GM23338 (cell line): Measurements from ENCODE around the gene SCAF8. TPM values are rescaled to one million over a fixed set of nuclear protein-coding genes. Genes with fewer than 3 reads are reported as not detected.

Source experiments
- ATAC-seq: fragments of 200-7000 bp; cut with Tn5 transposase; 3 replicates; pipeline ENCODE4 v1.9.1; 2020
- DNase-seq: peaks from one replicate; pipeline ENCODE4 v3.0.0-alpha.2; 2015; ENCODE audit warnings: low spot score
- H2AFZ ChIP-seq: fragments of 200-600 bp; sonication (generic); 2 replicates; pipeline ENCODE4 v1.8.0; 2016; ENCODE audit warnings: antibody characterized with exemption, mild to moderate bottlenecking, moderate library complexity
- H3F3A ChIP-seq: fragments of 200-600 bp; sonication (generic); replicated peaks from 2 replicates; pipeline ENCODE4 v1.8.0; 2017; ENCODE audit warnings: antibody characterized with exemption, mixed run types, low read depth
- H3K27ac ChIP-seq: fragments of 200-600 bp; sonication (generic); 2 replicates; pipeline ENCODE4 v1.6.1; 2016; ENCODE audit warnings: low read depth
- H3K27me3 ChIP-seq: fragments of 200-600 bp; sonication (generic); 2 replicates; pipeline ENCODE4 v1.8.0; 2016; ENCODE audit warnings: mild to moderate bottlenecking, mixed run types, moderate library complexity; ENCODE audit not compliant: insufficient read depth
- H3K36me3 ChIP-seq: fragments of 200-600 bp; sonication (generic); 2 replicates; pipeline ENCODE4 v1.8.0; 2016; ENCODE audit warnings: mild to moderate bottlenecking; ENCODE audit not compliant: insufficient read depth
- H3K4me1 ChIP-seq: fragments of 200-600 bp; sonication (generic); 2 replicates; pipeline ENCODE4 v1.8.0; 2016; ENCODE audit warnings: mild to moderate bottlenecking, moderate library complexity; ENCODE audit not compliant: insufficient read depth
- H3K4me2 ChIP-seq: fragments of 200-600 bp; sonication (generic); 2 replicates; pipeline ENCODE4 v1.7.1; 2017; ENCODE audit warnings: mixed run types
- H3K4me3 ChIP-seq: fragments of 200-600 bp; sonication (generic); 2 replicates; pipeline ENCODE4 v1.6.1; 2016; ENCODE audit warnings: mixed run types
- H3K79me2 ChIP-seq: fragments of 200-600 bp; sonication (generic); replicated peaks from 2 replicates; pipeline ENCODE4 v1.8.0; 2017; ENCODE audit warnings: mild to moderate bottlenecking; ENCODE audit not compliant: insufficient read depth
- H3K9me2 ChIP-seq: fragments of 200-600 bp; sonication (generic); 2 replicates; pipeline ENCODE4 v1.8.0; 2017; ENCODE audit not compliant: insufficient read depth
- H4K20me1 ChIP-seq: fragments of 200-600 bp; sonication (generic); replicated peaks from 2 replicates; pipeline ENCODE4 v1.8.0; 2017; ENCODE audit warnings: mild to moderate bottlenecking; ENCODE audit not compliant: insufficient read depth
- H3K27ac Mint-ChIP-seq: 2 replicates; pipeline ENCODE4 v1.8.0; 2020; ENCODE audit warnings: inconsistent platforms, mild to moderate bottlenecking, moderate library complexity, mixed read lengths
- H3K27me3 Mint-ChIP-seq: 3 replicates; pipeline ENCODE4 v1.8.0; 2022; ENCODE audit warnings: low read depth, mild to moderate bottlenecking, moderate library complexity, mixed read lengths, inconsistent platforms; ENCODE audit not compliant: insufficient read depth, poor library complexity
- H3K36me3 Mint-ChIP-seq: 3 replicates; pipeline ENCODE4 v1.8.0; 2021; ENCODE audit warnings: low read depth, mild to moderate bottlenecking, inconsistent platforms, moderate library complexity, mixed read lengths
- H3K4me1 Mint-ChIP-seq: 3 replicates; pipeline ENCODE4 v1.8.0; 2020; ENCODE audit warnings: mild to moderate bottlenecking, inconsistent platforms, mixed read lengths
- H3K4me3 Mint-ChIP-seq: 3 replicates; pipeline ENCODE4 v1.8.0; 2021; ENCODE audit warnings: moderate library complexity, mild to moderate bottlenecking, inconsistent platforms, mixed read lengths
- H3K9me3 Mint-ChIP-seq: 3 replicates; pipeline ENCODE4 v1.8.0; 2020; ENCODE audit warnings: moderate library complexity, mild to moderate bottlenecking, inconsistent platforms, mixed read lengths
- CREB1 ChIP-seq: fragments of 250-450 bp; sonication (Bioruptor Pico); IDR thresholded peaks from 2 replicates; pipeline ENCODE4 v1.5.0; 2020; ENCODE audit warnings: low read depth, mild to moderate bottlenecking, moderate library complexity
- EZH2 ChIP-seq: fragments of 200-600 bp; sonication (generic); IDR thresholded peaks from one replicate; pipeline ENCODE4 v1.8.0; 2017; ENCODE audit warnings: antibody characterized with exemption, mild to moderate bottlenecking, low read depth; ENCODE audit not compliant: unreplicated experiment
- EZH2phosphoT487 ChIP-seq: fragments of 200-600 bp; sonication (generic); IDR thresholded peaks from one replicate; pipeline ENCODE4 v1.8.1; 2018; ENCODE audit warnings: antibody characterized with exemption; ENCODE audit not compliant: unreplicated experiment
- JUNB ChIP-seq: IDR thresholded peaks from one replicate; pipeline ENCODE4 v1.6.1; 2016; ENCODE audit warnings: antibody characterized with exemption; ENCODE audit not compliant: unreplicated experiment
- NANOG ChIP-seq: IDR thresholded peaks from 2 replicates; pipeline ENCODE4 v1.6.1; 2016; ENCODE audit warnings: antibody characterized with exemption, borderline replicate concordance
- POLR2AphosphoS5 ChIP-seq: IDR thresholded peaks from 2 replicates; pipeline ENCODE4 v1.6.1; 2016; ENCODE audit warnings: antibody characterized with exemption, low read depth
- STAT1 ChIP-seq: IDR thresholded peaks from one replicate; pipeline ENCODE4 v1.6.1; 2016; ENCODE audit warnings: antibody characterized with exemption; ENCODE audit not compliant: unreplicated experiment
- ZNF331 ChIP-seq: fragments of 250-450 bp; sonication (Bioruptor Pico); IDR thresholded peaks from 2 replicates; pipeline ENCODE4 v1.5.0; 2020; ENCODE audit warnings: low read depth, mild to moderate bottlenecking, moderate library complexity
- polyA plus RNA-seq: library from polyadenylated mRNA; unstranded; fragments of >200 nt; fragmentation: Nextera tagmentation; extraction: Ambion mirVana; gene quantifications from 2 replicates; pipeline ENCODE4 v1.2.1, GENCODE V29; 2016
- total RNA-seq: library from RNA; depleted of rRNA; stranded (reverse); fragments of >200 nt; shearing (Covaris generic); gene quantifications from 2 replicates; pipeline ENCODE4 v1.2.3, GENCODE V29; 2014
- TF ChIP-seq, protein P1 (sequence below): IDR thresholded peaks from one replicate; pipeline ENCODE4 v1.6.1; 2018; ENCODE audit warnings: antibody characterized with exemption; ENCODE audit not compliant: unreplicated experiment
- TF ChIP-seq, protein P2 (sequence below): IDR thresholded peaks from 2 replicates; pipeline ENCODE4 v1.6.1; 2016; ENCODE audit warnings: antibody characterized with exemption
- TF ChIP-seq, protein P3 (sequence below), 2 experiments: fragments of 200-600 bp in 1 of 2; sonication (generic) in 1 of 2; conservative IDR thresholded peaks; 2 replicates each; pipeline versions ENCODE4 v1.5.1 to v1.6.1; 2016 to 2017; ENCODE audit warnings: antibody characterized with exemption in 2 of 2, low read depth in 2 of 2, mild to moderate bottlenecking in 2 of 2, moderate library complexity in 1 of 2

Gene SCAF8
- total and polyA plus RNA-seq, 2 experiments from 2014 or later, result 13.8 to 37.9 TPM

DNA sequence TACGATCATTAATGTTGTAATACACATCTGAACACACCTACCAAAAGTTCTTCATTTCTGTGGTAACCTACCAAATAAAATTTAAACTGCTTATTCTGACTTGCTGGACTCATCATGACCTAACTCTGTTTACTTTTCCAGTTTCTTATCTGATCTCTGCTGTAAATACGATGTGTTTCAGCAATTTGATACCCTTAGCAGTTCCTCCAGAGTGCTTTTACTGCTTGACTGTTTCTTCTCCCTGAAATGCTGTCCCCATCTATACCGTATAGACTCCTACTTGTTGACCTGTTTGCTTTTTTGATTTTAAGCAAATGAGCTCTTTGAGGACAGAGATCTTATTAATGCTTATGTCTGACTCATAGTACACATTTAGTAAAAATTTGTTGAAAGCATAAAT lies 119.5 kb downstream of the SCAF8 start:
- Histone ChIP-seq H3K27me3 (no peaks in the 10 kb centered on the region), H2AFZ (no peak overlapping the region), H3K79me2 (peaks cover 60% of the 10 kb centered on the region), H3K9me2 (no peaks in the 10 kb centered on the region), H3K36me3 (no peaks in the 10 kb centered on the region), H4K20me1 (peaks cover 2% of the 10 kb centered on the region), H3K4me2 (no peak overlapping the region), H3F3A (no peaks in the 10 kb centered on the region), H3K27ac (no peak overlapping the region), H3K4me1 (peaks cover 5% of the 10 kb centered on the region; the same call in 1 of the 2 replicates), H3K4me3 (no peak overlapping the region)
- no peak overlapping the region for H3K4me3 Mint-ChIP-seq
- H3K27me3 Mint-ChIP-seq, result peaks cover 4% of the 10 kb centered on the region
- TF ChIP-seq ZNF331, result no peak
- no peak for TF ChIP-seq EZH2phosphoT487
- no peak for TF ChIP-seq JUNB
- no peak for TF ChIP-seq CREB1 (CRISPR knock-in tag)
- TF ChIP-seq, protein P1, sequence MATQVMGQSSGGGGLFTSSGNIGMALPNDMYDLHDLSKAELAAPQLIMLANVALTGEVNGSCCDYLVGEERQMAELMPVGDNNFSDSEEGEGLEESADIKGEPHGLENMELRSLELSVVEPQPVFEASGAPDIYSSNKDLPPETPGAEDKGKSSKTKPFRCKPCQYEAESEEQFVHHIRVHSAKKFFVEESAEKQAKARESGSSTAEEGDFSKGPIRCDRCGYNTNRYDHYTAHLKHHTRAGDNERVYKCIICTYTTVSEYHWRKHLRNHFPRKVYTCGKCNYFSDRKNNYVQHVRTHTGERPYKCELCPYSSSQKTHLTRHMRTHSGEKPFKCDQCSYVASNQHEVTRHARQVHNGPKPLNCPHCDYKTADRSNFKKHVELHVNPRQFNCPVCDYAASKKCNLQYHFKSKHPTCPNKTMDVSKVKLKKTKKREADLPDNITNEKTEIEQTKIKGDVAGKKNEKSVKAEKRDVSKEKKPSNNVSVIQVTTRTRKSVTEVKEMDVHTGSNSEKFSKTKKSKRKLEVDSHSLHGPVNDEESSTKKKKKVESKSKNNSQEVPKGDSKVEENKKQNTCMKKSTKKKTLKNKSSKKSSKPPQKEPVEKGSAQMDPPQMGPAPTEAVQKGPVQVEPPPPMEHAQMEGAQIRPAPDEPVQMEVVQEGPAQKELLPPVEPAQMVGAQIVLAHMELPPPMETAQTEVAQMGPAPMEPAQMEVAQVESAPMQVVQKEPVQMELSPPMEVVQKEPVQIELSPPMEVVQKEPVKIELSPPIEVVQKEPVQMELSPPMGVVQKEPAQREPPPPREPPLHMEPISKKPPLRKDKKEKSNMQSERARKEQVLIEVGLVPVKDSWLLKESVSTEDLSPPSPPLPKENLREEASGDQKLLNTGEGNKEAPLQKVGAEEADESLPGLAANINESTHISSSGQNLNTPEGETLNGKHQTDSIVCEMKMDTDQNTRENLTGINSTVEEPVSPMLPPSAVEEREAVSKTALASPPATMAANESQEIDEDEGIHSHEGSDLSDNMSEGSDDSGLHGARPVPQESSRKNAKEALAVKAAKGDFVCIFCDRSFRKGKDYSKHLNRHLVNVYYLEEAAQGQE, result no peak
- H3K9me3 Mint-ChIP-seq, result no peaks in the 10 kb centered on the region
- H3K36me3 Mint-ChIP-seq, result 0 out of 3 replicates have a peak, but pooled peaks cover 4% of the 10 kb centered on the region
- H3K4me1 Mint-ChIP-seq, result peaks cover 8% of the 10 kb centered on the region; the same call in 2 of the 3 replicates
- DNase-seq, result no peak
- no peak for ATAC-seq
- H3K27ac Mint-ChIP-seq, result no peak overlapping the region; the same call in 1 of the 2 replicates

- no peaks in the 10 kb centered on the region for H3K9me2 ChIP-seq
- no peak overlapping the region for H3K4me2 ChIP-seq
- H3K36me3 ChIP-seq, result no peaks in the 10 kb centered on the region
- no peak overlapping the region for H3K27ac Mint-ChIP-seq
- peaks cover 4% of the 10 kb centered on the region; the same call in 1 of the 2 replicates for H4K20me1 ChIP-seq
- H3K27ac ChIP-seq, result no peak overlapping the region
- no peaks in the 10 kb centered on the region for H3K4me1 Mint-ChIP-seq
- DNase-seq (no peak), ATAC-seq (no peak)
- H3K4me3 ChIP-seq, result no peak overlapping the region
- H3K36me3 Mint-ChIP-seq, result no peaks in the 10 kb centered on the region
- H3F3A ChIP-seq, result no peaks in the 10 kb centered on the region
- no peak overlapping the region for H2AFZ ChIP-seq
- no peaks in the 10 kb centered on the region for H3K9me3 Mint-ChIP-seq
- H3K79me2 ChIP-seq, result peaks cover 26% of the 10 kb centered on the region
- no peaks in the 10 kb centered on the region for H3K27me3 Mint-ChIP-seq
- H3K4me3 Mint-ChIP-seq, result no peak overlapping the region
- no peaks in the 10 kb centered on the region for H3K4me1 ChIP-seq
- no peaks in the 10 kb centered on the region for H3K27me3 ChIP-seq
- TF ChIP-seq, protein P1, result no peak
- TF ChIP-seq CREB1 (CRISPR knock-in tag), result no peak
- TF ChIP-seq POLR2AphosphoS5, result no peak
- TF ChIP-seq JUNB, result no peak
- TF ChIP-seq ZNF331, result no peak
- no peak for TF ChIP-seq NANOG
- no peak for TF ChIP-seq EZH2
- TF ChIP-seq, protein P2, sequence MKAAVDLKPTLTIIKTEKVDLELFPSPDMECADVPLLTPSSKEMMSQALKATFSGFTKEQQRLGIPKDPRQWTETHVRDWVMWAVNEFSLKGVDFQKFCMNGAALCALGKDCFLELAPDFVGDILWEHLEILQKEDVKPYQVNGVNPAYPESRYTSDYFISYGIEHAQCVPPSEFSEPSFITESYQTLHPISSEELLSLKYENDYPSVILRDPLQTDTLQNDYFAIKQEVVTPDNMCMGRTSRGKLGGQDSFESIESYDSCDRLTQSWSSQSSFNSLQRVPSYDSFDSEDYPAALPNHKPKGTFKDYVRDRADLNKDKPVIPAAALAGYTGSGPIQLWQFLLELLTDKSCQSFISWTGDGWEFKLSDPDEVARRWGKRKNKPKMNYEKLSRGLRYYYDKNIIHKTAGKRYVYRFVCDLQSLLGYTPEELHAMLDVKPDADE, result no peak
- TF ChIP-seq STAT1, result no peak
- TF ChIP-seq, protein P3, sequence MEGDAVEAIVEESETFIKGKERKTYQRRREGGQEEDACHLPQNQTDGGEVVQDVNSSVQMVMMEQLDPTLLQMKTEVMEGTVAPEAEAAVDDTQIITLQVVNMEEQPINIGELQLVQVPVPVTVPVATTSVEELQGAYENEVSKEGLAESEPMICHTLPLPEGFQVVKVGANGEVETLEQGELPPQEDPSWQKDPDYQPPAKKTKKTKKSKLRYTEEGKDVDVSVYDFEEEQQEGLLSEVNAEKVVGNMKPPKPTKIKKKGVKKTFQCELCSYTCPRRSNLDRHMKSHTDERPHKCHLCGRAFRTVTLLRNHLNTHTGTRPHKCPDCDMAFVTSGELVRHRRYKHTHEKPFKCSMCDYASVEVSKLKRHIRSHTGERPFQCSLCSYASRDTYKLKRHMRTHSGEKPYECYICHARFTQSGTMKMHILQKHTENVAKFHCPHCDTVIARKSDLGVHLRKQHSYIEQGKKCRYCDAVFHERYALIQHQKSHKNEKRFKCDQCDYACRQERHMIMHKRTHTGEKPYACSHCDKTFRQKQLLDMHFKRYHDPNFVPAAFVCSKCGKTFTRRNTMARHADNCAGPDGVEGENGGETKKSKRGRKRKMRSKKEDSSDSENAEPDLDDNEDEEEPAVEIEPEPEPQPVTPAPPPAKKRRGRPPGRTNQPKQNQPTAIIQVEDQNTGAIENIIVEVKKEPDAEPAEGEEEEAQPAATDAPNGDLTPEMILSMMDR (conservative IDR thresholded peaks at IDR 0.05; ENCODE audit: low read depth in 2 of 2), result no peak
Observed at GRCh38 chr6:154857529-154857928, 124.3 kb downstream of the SCAF8 start.
